HCT116 (cell line): ENCODE data around the gene GSTM4. TPM values are rescaled to one million over a fixed set of nuclear protein-coding genes. Genes with fewer than 3 reads are reported as not detected.

ENCODE experiments used
- ATAC-seq: fragments of 200-7000 bp; cut with Tn5 transposase; 2 replicates; pipeline ENCODE4 v1.9.1; 2020; ENCODE audit warnings: mild to moderate bottlenecking, moderate library complexity
- BruUV-seq: library from RNA; stranded (reverse); fragments of 400-500 nt; replicated peaks from 2 replicates; lab custom pipeline; 2021; lab: Mats Ljungman, UMichigan
- CTCF ChIA-PET: fragments of 300-600 bp; sonication (Branson Sonifier 250); formaldehyde crosslinking; loops from one replicate; lab custom pipeline; 2021; ENCODE audit warnings: antibody characterized with exemption; lab: Charles Lee
- POLR2A ChIA-PET: fragments of 300-600, 350-600 bp; sonication (Branson Sonifier 250); formaldehyde crosslinking; loops from one replicate; lab custom pipeline; 2021; ENCODE audit warnings: antibody characterized with exemption; lab: Charles Lee
- RAD21 ChIA-PET, 2 experiments: fragments of 300-600 bp; sonication (Branson Sonifier 250); formaldehyde crosslinking; loops; one replicate each; lab custom pipeline; 2023; ENCODE audit warnings: low total read pairs in 2 of 2; ENCODE audit not compliant: uncharacterized antibody in 2 of 2, unreplicated experiment in 2 of 2, low non-redundant PET in 1 of 2; lab: Charles Lee
- DNase-seq: peaks from one replicate; pipeline ENCODE4 v3.0.0-alpha.2; 2010; ENCODE audit warnings: low read depth, low spot score
- H2AFZ ChIP-seq: fragments of 200-600 bp; shearing (Covaris generic), sonication (generic); 2 replicates; pipeline ENCODE4 v1.6.1; 2017; ENCODE audit warnings: low read depth, mixed run types, mixed read lengths, antibody characterized with exemption, low read length; ENCODE audit not compliant: poor library complexity, severe bottlenecking
- H3K27ac ChIP-seq: 2 replicates; pipeline ENCODE4 v1.5.1; 2012; ENCODE audit warnings: low read depth, low read length
- H3K27me3 ChIP-seq: fragments of 200-600 bp; sonication (generic); 2 replicates; pipeline ENCODE4 v1.6.1; 2016; ENCODE audit warnings: mixed run types, low read length, mixed read lengths; ENCODE audit not compliant: insufficient read depth
- H3K36me3 ChIP-seq, 2 experiments: fragments of 200-500 bp in 1 of 2; fragments of 200-600 bp in 1 of 2; sonication (Bioruptor generic) in 1 of 2; sonication (generic) in 1 of 2; 2 replicates each; pipeline versions ENCODE4 v1.5.1 to v1.6.1; 2014 to 2016; ENCODE audit warnings: low read length in 2 of 2, inconsistent platforms in 1 of 2, mixed read lengths in 1 of 2, mixed run types in 1 of 2; ENCODE audit not compliant: insufficient read depth in 2 of 2, control insufficient read depth in 1 of 2
- H3K4me1 ChIP-seq, 2 experiments: fragments of 200-600 bp in 1 of 2; sonication (generic) in 1 of 2; 2 replicates each; pipeline versions ENCODE4 v1.5.1 to v1.6.1; 2012 to 2017; ENCODE audit warnings: low read length in 2 of 2, inconsistent platforms in 1 of 2, mild to moderate bottlenecking in 1 of 2, mixed read lengths in 1 of 2, mixed run types in 1 of 2, moderate library complexity in 1 of 2; ENCODE audit not compliant: insufficient read depth in 2 of 2, control insufficient read depth in 1 of 2
- H3K4me2 ChIP-seq: fragments of 200-600 bp; sonication (generic); 2 replicates; pipeline ENCODE4 v1.6.1; 2017; ENCODE audit warnings: mixed run types, low read length, mixed read lengths
- H3K4me3 ChIP-seq, 2 experiments: fragments of 200-600 bp in 1 of 2; sonication (generic) in 1 of 2; replicated peaks in 1 of 2; 2 replicates each; pipeline ENCODE4 v1.5.1; 2011 to 2016; ENCODE audit warnings: low read length in 2 of 2, control low read depth in 1 of 2, low read depth in 1 of 2, mild to moderate bottlenecking in 1 of 2, mixed read lengths in 1 of 2, mixed run types in 1 of 2
- H3K79me2 ChIP-seq: fragments of 200-600 bp; sonication (generic); 2 replicates; pipeline ENCODE4 v1.6.1; 2017; ENCODE audit warnings: mild to moderate bottlenecking, mixed run types, low read length, moderate library complexity, mixed read lengths; ENCODE audit not compliant: insufficient read depth
- H3K9ac ChIP-seq: fragments of 200-600 bp; sonication (generic); 2 replicates; pipeline ENCODE4 v1.6.1; 2016; ENCODE audit warnings: low read length, mixed read lengths
- H3K9me2 ChIP-seq: fragments of 200-600 bp; sonication (generic), shearing (Covaris generic); 2 replicates; pipeline ENCODE4 v1.6.1; 2017; ENCODE audit warnings: mixed run types, mild to moderate bottlenecking, moderate library complexity; ENCODE audit not compliant: insufficient read depth
- H3K9me3 ChIP-seq, 2 experiments: fragments of 200-500 bp in 1 of 2; fragments of 200-600 bp in 1 of 2; sonication (Bioruptor generic) in 1 of 2; sonication (generic) in 1 of 2; 2 replicates each; pipeline ENCODE4 v1.6.1; 2014 to 2017; ENCODE audit warnings: low read length in 2 of 2, mixed read lengths in 2 of 2, inconsistent platforms in 1 of 2, low read depth in 1 of 2, mild to moderate bottlenecking in 1 of 2, mixed run types in 1 of 2, moderate library complexity in 1 of 2; ENCODE audit not compliant: control insufficient read depth in 1 of 2, insufficient read depth in 1 of 2
- H4K20me1 ChIP-seq: fragments of 200-600 bp; sonication (generic), shearing (Covaris generic); 2 replicates; pipeline ENCODE4 v1.6.1; 2017; ENCODE audit warnings: mixed run types, mild to moderate bottlenecking, moderate library complexity; ENCODE audit not compliant: insufficient read depth
- ELF1 ChIP-seq: IDR thresholded peaks from 2 replicates; pipeline ENCODE4 v1.6.1; 2012; ENCODE audit warnings: low read depth, borderline replicate concordance
- EZH2 ChIP-seq: fragments of 200-600 bp; sonication (generic); IDR thresholded peaks from 2 replicates; pipeline ENCODE4 v1.6.1; 2017; ENCODE audit warnings: antibody characterized with exemption, mixed run types
- JUND ChIP-seq: IDR thresholded peaks from 2 replicates; pipeline ENCODE4 v1.6.1; 2012
- POLR2AphosphoS5 ChIP-seq: IDR thresholded peaks from 2 replicates; pipeline ENCODE4 v1.6.1; 2011; ENCODE audit warnings: mild to moderate bottlenecking, low read depth, low read length, moderate library complexity
- RAD21 ChIP-seq: IDR thresholded peaks from 2 replicates; pipeline ENCODE4 v1.6.1; 2012; ENCODE audit warnings: low read depth, mild to moderate bottlenecking
- REST ChIP-seq: IDR thresholded peaks from 2 replicates; pipeline ENCODE4 v1.6.1; 2012; ENCODE audit warnings: low read depth
- YY1 ChIP-seq: IDR thresholded peaks from 2 replicates; pipeline ENCODE4 v1.6.1; 2011; ENCODE audit warnings: low read length, low read depth, moderate library complexity, mild to moderate bottlenecking; ENCODE audit not compliant: insufficient replicate concordance; ENCODE audit errors: extremely low read depth
- intact Hi-C: fragments of 100-400 bp; cut with micrococcal nuclease; formaldehyde crosslinking; loops from 2 replicates; pipeline ENCODE4 v1.10.0; 2022
- total RNA-seq: library from RNA; stranded (reverse); gene quantifications from one replicate; pipeline ENCODE4 v1.2.1, GENCODE V29; 2021; ENCODE audit not compliant: unreplicated experiment
- TF ChIP-seq, protein P1 (sequence below), 3 experiments: fragments of 200-600 bp in 1 of 3; sonication (generic) in 1 of 3; IDR thresholded peaks in 2 of 3; conservative IDR thresholded peaks in 1 of 3; 2 replicates each; pipeline ENCODE4 v1.5.1; 2012 to 2017; ENCODE audit warnings: low read depth in 2 of 3, low read length in 2 of 3, antibody characterized with exemption in 1 of 3, borderline replicate concordance in 1 of 3, control low read depth in 1 of 3, mild to moderate bottlenecking in 1 of 3, mixed read lengths in 1 of 3, mixed run types in 1 of 3, moderate library complexity in 1 of 3; ENCODE audit not compliant: insufficient read depth in 1 of 3
- TF ChIP-seq, protein P2 (sequence below): IDR thresholded peaks from 2 replicates; pipeline ENCODE4 v1.6.1; 2011; ENCODE audit warnings: mild to moderate bottlenecking, low read length, moderate library complexity; ENCODE audit not compliant: insufficient replicate concordance; ENCODE audit errors: extremely low read depth

The GSTM4 gene
- total RNA-seq, 1 experiment from 2014 or later, result 15.9 TPM

- DNase-seq, result no peak
- no peak overlapping the region for H3K4me3 ChIP-seq
- peak; percentile 2; the same call in 1 of the 2 replicates for ATAC-seq
- intact Hi-C loops, result loop anchor here (1.0 to 2.0 kb wide), 2 partner anchors 93 to 133 kb away; no protein-coding TSS in a partner anchor
- H3K4me1 ChIP-seq, result peaks cover 14 to 29% of the 10 kb centered on the region in 2 experiments
- no peaks in the 10 kb centered on the region for H3K79me2 ChIP-seq
- H3K36me3 ChIP-seq, result no peaks in the 10 kb centered on the region
- POLR2A ChIA-PET, result interaction anchor here (0.6 to 1.8 kb wide), 5 partner anchors 10 to 136 kb away, joined by 3 to 8 read pairs (median 4); partner anchors contain the start of gene GNAI3
- H3K9me3 ChIP-seq, result no peaks in the 10 kb centered on the region
- H3K4me2 ChIP-seq, result no peak overlapping the region
- no peak overlapping the region for H3K27ac ChIP-seq
- BruUV-seq, result no TSS peak
- H3K27me3 ChIP-seq, result no peaks in the 10 kb centered on the region
- no peaks in the 10 kb centered on the region for H4K20me1 ChIP-seq
- TF ChIP-seq EZH2, result no peak
- no peak for TF ChIP-seq POLR2AphosphoS5
- no peak for TF ChIP-seq REST
- TF ChIP-seq, protein P1, sequence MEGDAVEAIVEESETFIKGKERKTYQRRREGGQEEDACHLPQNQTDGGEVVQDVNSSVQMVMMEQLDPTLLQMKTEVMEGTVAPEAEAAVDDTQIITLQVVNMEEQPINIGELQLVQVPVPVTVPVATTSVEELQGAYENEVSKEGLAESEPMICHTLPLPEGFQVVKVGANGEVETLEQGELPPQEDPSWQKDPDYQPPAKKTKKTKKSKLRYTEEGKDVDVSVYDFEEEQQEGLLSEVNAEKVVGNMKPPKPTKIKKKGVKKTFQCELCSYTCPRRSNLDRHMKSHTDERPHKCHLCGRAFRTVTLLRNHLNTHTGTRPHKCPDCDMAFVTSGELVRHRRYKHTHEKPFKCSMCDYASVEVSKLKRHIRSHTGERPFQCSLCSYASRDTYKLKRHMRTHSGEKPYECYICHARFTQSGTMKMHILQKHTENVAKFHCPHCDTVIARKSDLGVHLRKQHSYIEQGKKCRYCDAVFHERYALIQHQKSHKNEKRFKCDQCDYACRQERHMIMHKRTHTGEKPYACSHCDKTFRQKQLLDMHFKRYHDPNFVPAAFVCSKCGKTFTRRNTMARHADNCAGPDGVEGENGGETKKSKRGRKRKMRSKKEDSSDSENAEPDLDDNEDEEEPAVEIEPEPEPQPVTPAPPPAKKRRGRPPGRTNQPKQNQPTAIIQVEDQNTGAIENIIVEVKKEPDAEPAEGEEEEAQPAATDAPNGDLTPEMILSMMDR (IDR thresholded peaks at IDR 0.05 in 2 of 3, conservative IDR thresholded peaks at IDR 0.05 in 1 of 3; ENCODE audit: borderline replicate concordance in 1 of 3, insufficient read depth in 1 of 3, low read depth in 2 of 3, low read length in 2 of 3), result no peak
- TF ChIP-seq RAD21, result no peak
- no peak for TF ChIP-seq YY1
- TF ChIP-seq, protein P2, sequence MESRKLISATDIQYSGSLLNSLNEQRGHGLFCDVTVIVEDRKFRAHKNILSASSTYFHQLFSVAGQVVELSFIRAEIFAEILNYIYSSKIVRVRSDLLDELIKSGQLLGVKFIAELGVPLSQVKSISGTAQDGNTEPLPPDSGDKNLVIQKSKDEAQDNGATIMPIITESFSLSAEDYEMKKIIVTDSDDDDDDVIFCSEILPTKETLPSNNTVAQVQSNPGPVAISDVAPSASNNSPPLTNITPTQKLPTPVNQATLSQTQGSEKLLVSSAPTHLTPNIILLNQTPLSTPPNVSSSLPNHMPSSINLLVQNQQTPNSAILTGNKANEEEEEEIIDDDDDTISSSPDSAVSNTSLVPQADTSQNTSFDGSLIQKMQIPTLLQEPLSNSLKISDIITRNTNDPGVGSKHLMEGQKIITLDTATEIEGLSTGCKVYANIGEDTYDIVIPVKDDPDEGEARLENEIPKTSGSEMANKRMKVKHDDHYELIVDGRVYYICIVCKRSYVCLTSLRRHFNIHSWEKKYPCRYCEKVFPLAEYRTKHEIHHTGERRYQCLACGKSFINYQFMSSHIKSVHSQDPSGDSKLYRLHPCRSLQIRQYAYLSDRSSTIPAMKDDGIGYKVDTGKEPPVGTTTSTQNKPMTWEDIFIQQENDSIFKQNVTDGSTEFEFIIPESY, result no peak
- no peak for TF ChIP-seq JUND
- TF ChIP-seq ELF1, result no peak
- H3K9ac ChIP-seq, result no peak overlapping the region
- no peak overlapping the region for H2AFZ ChIP-seq
- RAD21 ChIA-PET, result interaction anchor here (0.6 to 2.4 kb wide), 12 partner anchors 9 to 345 kb away, joined by 3 to 11 read pairs (median 5); partner anchors contain the start of genes AHCYL1 (in 2 of the 2) and GNAI3 (in 1 of the 2)
- CTCF ChIA-PET, result interaction anchor here (0.6 to 4.0 kb wide), 24 partner anchors 9 to 466 kb away, joined by 3 to 73 read pairs (median 6); partner anchors contain the start of genes AHCYL1, GNAI3 and GSTM4
- no peaks in the 10 kb centered on the region for H3K9me2 ChIP-seq
Observed at GRCh38 chr1:109639841-109640184, 16.1 kb upstream of the GSTM4 start.
